ENCODE data around the gene ZNF407. TPM values are rescaled to one million over a fixed set of nuclear protein-coding genes. Genes with fewer than 3 reads are reported as not detected.

ZNF407 gene
- total and polyA plus RNA-seq, 2 of the 13 experiments (the other 11 are each of a cell fraction or from before 2014, with no cell fraction given): 2.3 to 8.7 TPM

- Histone ChIP-seq H3K4me3 (replicated peaks in 1 of 3; ENCODE audit: insufficient read depth in 1 of 3, low read depth in 2 of 3, low read length in 3 of 3) (no peak overlapping the region), H3K27ac (ENCODE audit: extremely low read length, insufficient read depth, low read length) (no peak overlapping the region), H3K9me3 (ENCODE audit: low read length) (no peaks in the 10 kb centered on the region), H3K79me2 (ENCODE audit: insufficient read depth, low read length) (no peaks in the 10 kb centered on the region), H3K4me1 (ENCODE audit: insufficient read depth, low read length) (peaks cover 10% of the 10 kb centered on the region), H3K4me2 (ENCODE audit: low read depth, low read length) (no peak overlapping the region), H3K36me3 (replicated peaks in 1 of 2; ENCODE audit: control insufficient read depth in 1 of 2, insufficient read depth in 2 of 2, low read length in 2 of 2) (no peaks in the 10 kb centered on the region), H3K27me3 (ENCODE audit: control insufficient read depth in 1 of 2, insufficient read depth in 2 of 2, low read length in 2 of 2) (no peaks in the 10 kb centered on the region), H2AFZ (ENCODE audit: low read length) (no peak overlapping the region), H3K9ac (ENCODE audit: insufficient read depth, low read depth, low read length) (no peak overlapping the region), H4K20me1 (ENCODE audit: insufficient read depth, low read length) (no peaks in the 10 kb centered on the region)
- no TSS peak for BruUV-seq (replicated peaks)
- POLR2A ChIA-PET: no interaction called here
- 93% methylated on average over 5 of the region's 6 CpGs for WGBS (ENCODE audit: low lambda C conversion rate)
- intact Hi-C loops (cut with micrococcal nuclease; ENCODE audit: unreplicated experiment) (no loop called here), in situ Hi-C loops (cut with HindIII; ENCODE audit: extremely low pct_ligation_motif_present, low pct_unique_long_range_greater_than_20kb) (no loop called here)
- CTCF ChIA-PET (ENCODE audit: low intra/inter-chr PET ratio, low total read pairs): no interaction called here
- DNase-seq (ENCODE audit: low spot score) (no peak), FAIRE-seq (no peak), ATAC-seq (no peak)
- TF ChIP-seq NR2F6 (IDR thresholded peaks at IDR 0.05): no peak
- TF ChIP-seq NR2F6 (CRISPR knock-in tag; IDR thresholded peaks at IDR 0.05): no peak
- no peak for TF ChIP-seq SAP130 (CRISPR knock-in tag; IDR thresholded peaks at IDR 0.05; ENCODE audit: low read depth)
- no peak for TF ChIP-seq NR3C1 (CRISPR knock-in tag; IDR thresholded peaks at IDR 0.05)
- TF ChIP-seq THAP11 (CRISPR knock-in tag; IDR thresholded peaks at IDR 0.05): no peak
- no peak for TF ChIP-seq KDM2A (CRISPR knock-in tag; IDR thresholded peaks at IDR 0.05; ENCODE audit: borderline replicate concordance, low read depth)
- no peak for TF ChIP-seq SAFB2 (CRISPR knock-in tag; IDR thresholded peaks at IDR 0.05; ENCODE audit: borderline replicate concordance, low read depth)
- TF ChIP-seq ZNF407 (CRISPR knock-in tag; IDR thresholded peaks at IDR 0.05; ENCODE audit: not compliant biosample characterization): no peak
- TF ChIP-seq AGO2 (optimal IDR thresholded peaks at IDR 0.05; ENCODE audit: low read depth, low read length): no peak
- TF ChIP-seq MAZ (IDR thresholded peaks at IDR 0.05; ENCODE audit: borderline replicate concordance, low read depth, low read length): no peak
- no peak for TF ChIP-seq MAZ (CRISPR knock-in tag; IDR thresholded peaks at IDR 0.05; ENCODE audit: low read depth)
- TF ChIP-seq, protein P1, sequence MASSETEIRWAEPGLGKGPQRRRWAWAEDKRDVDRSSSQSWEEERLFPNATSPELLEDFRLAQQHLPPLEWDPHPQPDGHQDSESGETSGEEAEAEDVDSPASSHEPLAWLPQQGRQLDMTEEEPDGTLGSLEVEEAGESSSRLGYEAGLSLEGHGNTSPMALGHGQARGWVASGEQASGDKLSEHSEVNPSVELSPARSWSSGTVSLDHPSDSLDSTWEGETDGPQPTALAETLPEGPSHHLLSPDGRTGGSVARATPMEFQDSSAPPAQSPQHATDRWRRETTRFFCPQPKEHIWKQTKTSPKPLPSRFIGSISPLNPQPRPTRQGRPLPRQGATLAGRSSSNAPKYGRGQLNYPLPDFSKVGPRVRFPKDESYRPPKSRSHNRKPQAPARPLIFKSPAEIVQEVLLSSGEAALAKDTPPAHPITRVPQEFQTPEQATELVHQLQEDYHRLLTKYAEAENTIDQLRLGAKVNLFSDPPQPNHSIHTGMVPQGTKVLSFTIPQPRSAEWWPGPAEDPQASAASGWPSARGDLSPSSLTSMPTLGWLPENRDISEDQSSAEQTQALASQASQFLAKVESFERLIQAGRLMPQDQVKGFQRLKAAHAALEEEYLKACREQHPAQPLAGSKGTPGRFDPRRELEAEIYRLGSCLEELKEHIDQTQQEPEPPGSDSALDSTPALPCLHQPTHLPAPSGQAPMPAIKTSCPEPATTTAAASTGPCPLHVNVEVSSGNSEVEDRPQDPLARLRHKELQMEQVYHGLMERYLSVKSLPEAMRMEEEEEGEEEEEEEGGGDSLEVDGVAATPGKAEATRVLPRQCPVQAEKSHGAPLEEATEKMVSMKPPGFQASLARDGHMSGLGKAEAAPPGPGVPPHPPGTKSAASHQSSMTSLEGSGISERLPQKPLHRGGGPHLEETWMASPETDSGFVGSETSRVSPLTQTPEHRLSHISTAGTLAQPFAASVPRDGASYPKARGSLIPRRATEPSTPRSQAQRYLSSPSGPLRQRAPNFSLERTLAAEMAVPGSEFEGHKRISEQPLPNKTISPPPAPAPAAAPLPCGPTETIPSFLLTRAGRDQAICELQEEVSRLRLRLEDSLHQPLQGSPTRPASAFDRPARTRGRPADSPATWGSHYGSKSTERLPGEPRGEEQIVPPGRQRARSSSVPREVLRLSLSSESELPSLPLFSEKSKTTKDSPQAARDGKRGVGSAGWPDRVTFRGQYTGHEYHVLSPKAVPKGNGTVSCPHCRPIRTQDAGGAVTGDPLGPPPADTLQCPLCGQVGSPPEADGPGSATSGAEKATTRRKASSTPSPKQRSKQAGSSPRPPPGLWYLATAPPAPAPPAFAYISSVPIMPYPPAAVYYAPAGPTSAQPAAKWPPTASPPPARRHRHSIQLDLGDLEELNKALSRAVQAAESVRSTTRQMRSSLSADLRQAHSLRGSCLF (CRISPR knock-in tag; IDR thresholded peaks at IDR 0.05; ENCODE audit: borderline replicate concordance): no peak
- TF ChIP-seq HDAC2 (CRISPR knock-in tag; IDR thresholded peaks at IDR 0.05): no peak
- no peak for TF ChIP-seq ZFAT (CRISPR knock-in tag; conservative IDR thresholded peaks at IDR 0.05)
Measured at GRCh38 chr18:74980669-74981068, 383.0 kb downstream of the ZNF407 start.
